Measurements from ENCODE around the gene KRT33A.

Gene KRT33A

DNA sequence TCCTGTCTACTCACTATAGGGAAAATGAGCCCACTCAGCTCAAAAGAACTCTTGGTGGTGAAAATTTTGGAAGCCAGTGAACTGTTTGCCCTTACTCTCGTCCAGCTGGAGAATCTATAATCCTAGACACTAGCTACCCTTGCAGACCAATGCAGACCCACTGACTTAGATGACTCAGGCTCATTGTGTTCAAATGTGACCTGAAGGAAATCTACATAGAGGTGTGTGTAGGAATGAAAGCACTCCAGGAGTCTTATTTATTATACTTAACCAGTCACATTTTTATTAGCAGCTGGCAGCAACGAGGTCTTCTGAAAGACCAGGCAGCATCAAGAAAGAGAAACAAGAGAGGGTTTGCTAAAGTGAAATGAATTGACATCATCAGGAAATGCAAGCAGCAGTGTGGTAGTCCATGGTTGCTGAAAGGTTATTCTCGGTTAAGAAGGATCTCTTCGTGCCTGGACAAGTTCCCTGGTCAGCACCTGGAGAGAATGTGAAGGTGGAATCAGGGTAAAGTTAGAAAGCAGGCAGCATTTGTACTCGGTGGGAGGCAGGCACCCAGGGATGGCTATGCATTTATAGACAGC, 49.3 kb downstream of the KRT33A start:
- no peak for DNase-seq

DNA sequence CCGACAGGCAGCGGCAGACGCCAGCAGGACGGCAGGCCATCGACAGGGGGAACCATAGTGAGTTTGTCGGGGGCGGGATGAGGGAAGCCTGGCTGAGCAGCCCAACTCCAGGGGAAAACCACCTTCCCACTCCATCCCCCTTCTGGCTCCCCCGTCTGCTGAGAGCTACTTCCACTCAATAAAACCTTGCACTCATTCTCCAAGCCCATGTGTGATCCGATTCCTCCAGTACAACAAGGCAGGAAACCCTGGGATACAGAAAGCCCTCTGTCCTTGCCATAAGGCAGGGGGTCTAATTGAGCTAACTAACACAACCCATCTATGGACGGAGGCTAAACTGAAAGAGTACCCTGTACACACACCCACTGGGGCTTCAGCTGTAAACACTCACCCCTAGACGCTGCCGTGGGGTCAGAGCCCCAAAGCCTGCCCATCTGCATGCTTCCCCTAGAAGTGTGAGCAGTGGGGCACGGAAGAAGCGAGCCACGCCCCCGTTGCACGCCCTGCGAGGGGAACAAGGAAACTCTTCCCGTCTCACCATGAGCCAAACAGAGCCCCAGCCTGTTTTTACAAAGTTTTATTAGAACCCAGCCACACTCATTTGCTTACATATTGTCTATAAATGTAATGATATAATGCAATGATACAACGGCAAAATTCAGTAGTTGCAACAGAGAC, 52.0 kb downstream of the KRT33A start:
- DNase-seq, result no peak

- DNase-seq, result no peak
These were observed 53.8 kb downstream of the KRT33A start for GRCh38 chr17:41296846-41297245.
